Endodermal cell (in vitro differentiated cells): ENCODE data around the gene CLSTN2. TPM values are rescaled to one million over a fixed set of nuclear protein-coding genes. Genes with fewer than 3 reads are reported as not detected.
A peak's percentile ranks its signal among the peaks of the same experiment; 100 is the strongest.

Experiments
- DNase-seq: peaks from one replicate; pipeline ENCODE4 v3.0.0-alpha.2; 2017
- H3K27ac ChIP-seq: 2 replicates; pipeline ENCODE4 v1.5.1; 2013; ENCODE audit warnings: mild to moderate bottlenecking, low read depth, low read length, moderate library complexity
- H3K27me3 ChIP-seq: 2 replicates; pipeline ENCODE4 v1.6.1; 2013; ENCODE audit warnings: mild to moderate bottlenecking, low read length, moderate library complexity; ENCODE audit not compliant: insufficient read depth, control insufficient read depth, poor library complexity, severe bottlenecking
- H3K36me3 ChIP-seq: 2 replicates; pipeline ENCODE4 v1.7.0; 2013; ENCODE audit warnings: mild to moderate bottlenecking, low read length, moderate library complexity; ENCODE audit not compliant: control insufficient read depth, insufficient read depth
- H3K4me1 ChIP-seq: one replicate; pipeline ENCODE4 v1.7.0; 2013; ENCODE audit warnings: low read length; ENCODE audit not compliant: control insufficient read depth, insufficient read depth
- H3K4me3 ChIP-seq: 2 replicates; pipeline ENCODE4 v1.5.1; 2013; ENCODE audit warnings: mild to moderate bottlenecking, low read length, moderate library complexity
- H3K9ac ChIP-seq: 2 replicates; pipeline ENCODE4 v1.6.1; 2013; ENCODE audit warnings: mild to moderate bottlenecking, low read length, moderate library complexity; ENCODE audit not compliant: poor library complexity, severe bottlenecking; ENCODE audit errors: extremely low read depth
- H3K9me3 ChIP-seq: 2 replicates; pipeline ENCODE4 v1.6.1; 2013; ENCODE audit warnings: mild to moderate bottlenecking, low read length, moderate library complexity; ENCODE audit not compliant: control insufficient read depth
- H3K27ac Mint-ChIP-seq: 2 replicates; pipeline ENCODE4 v1.8.0; 2020; ENCODE audit warnings: mixed read lengths
- H3K27me3 Mint-ChIP-seq: 2 replicates; pipeline ENCODE4 v1.8.0; 2021; ENCODE audit warnings: mild to moderate bottlenecking, mixed read lengths; ENCODE audit not compliant: insufficient read depth
- H3K36me3 Mint-ChIP-seq: 2 replicates; pipeline ENCODE4 v1.8.0; 2020; ENCODE audit warnings: low read depth, mixed read lengths
- H3K4me1 Mint-ChIP-seq: 2 replicates; pipeline ENCODE4 v1.8.0; 2020; ENCODE audit warnings: mixed read lengths
- H3K4me3 Mint-ChIP-seq: 2 replicates; pipeline ENCODE4 v1.8.0; 2020; ENCODE audit warnings: mild to moderate bottlenecking, moderate library complexity, mixed read lengths
- H3K9me3 Mint-ChIP-seq: 2 replicates; pipeline ENCODE4 v1.8.0; 2020; ENCODE audit warnings: mild to moderate bottlenecking, mixed read lengths
- CTCF ChIP-seq: fragments of 200-600 bp; sonication (generic); conservative IDR thresholded peaks from 2 replicates; pipeline ENCODE4 v1.5.0; 2021; ENCODE audit warnings: antibody characterized with exemption, mild to moderate bottlenecking
- WGBS, 2 experiments: methylation state at CpG; one replicate each; pipeline versions ENCODE4 v1.1.5 to v1.1.7; 2013; ENCODE audit warnings: missing lambda C conversion rate in 2 of 2, mixed read lengths in 1 of 2; ENCODE audit not compliant: insufficient coverage in 1 of 2, insufficient read length in 1 of 2; 5-methylcytosine and 5-hydroxymethylcytosine counted together
- total RNA-seq, 2 donors: library from RNA; stranded (reverse); fragmentation: NEBNext Ultra II Directional in 1 of 2; extraction: Animal tissue kit (Norgen Biotek cat#: 25700) in 1 of 2; gene quantifications; 2 replicates in 1 of 2; 3 replicates in 1 of 2; pipeline ENCODE4 v1.2.1, GENCODE V29; 2021

CLSTN2 gene
- total RNA-seq, 2 donors from 2014 or later, result 0.13 to 0.42 TPM

- no peaks in the 10 kb centered on the region for H3K27me3 ChIP-seq
- no peaks in the 10 kb centered on the region for H3K9me3 ChIP-seq
- no peak overlapping the region for H3K4me3 ChIP-seq
- peak; percentile 78 for TF ChIP-seq CTCF
- H3K9me3 Mint-ChIP-seq, result no peaks in the 10 kb centered on the region
- peak; percentile 78 for DNase-seq
- H3K4me3 Mint-ChIP-seq, result no peak overlapping the region
- no peaks in the 10 kb centered on the region for H3K4me1 ChIP-seq
- no peaks in the 10 kb centered on the region for H3K36me3 Mint-ChIP-seq
- no peaks in the 10 kb centered on the region for H3K36me3 ChIP-seq
- no peak overlapping the region for H3K27ac Mint-ChIP-seq
- peaks cover 7% of the 10 kb centered on the region for H3K27me3 Mint-ChIP-seq
- WGBS, 2 experiments, result 50 to 57% methylated on average over 2 to 3 of the region's 3 CpGs
- no peak overlapping the region for H3K9ac ChIP-seq
- H3K27ac ChIP-seq, result no peak overlapping the region
- H3K4me1 Mint-ChIP-seq, result no peaks in the 10 kb centered on the region
These were observed 341.7 kb downstream of the CLSTN2 start for GRCh38 chr3:140276703-140277102.

- TF ChIP-seq CTCF, result no peak
- no peaks in the 10 kb centered on the region for H3K27me3 ChIP-seq
- no peaks in the 10 kb centered on the region for H3K4me1 Mint-ChIP-seq
- DNase-seq, result no peak
- H3K9me3 Mint-ChIP-seq, result no peaks in the 10 kb centered on the region
- H3K36me3 Mint-ChIP-seq, result no peaks in the 10 kb centered on the region
- no peak overlapping the region for H3K4me3 ChIP-seq
- peaks cover 7% of the 10 kb centered on the region for H3K27me3 Mint-ChIP-seq
- WGBS, 2 experiments, result 87 to 92% methylated on average over 4 of the region's 4 CpGs
- H3K27ac Mint-ChIP-seq, result no peak overlapping the region
- H3K4me3 Mint-ChIP-seq, result no peak overlapping the region
- H3K9ac ChIP-seq, result no peak overlapping the region
- H3K27ac ChIP-seq, result no peak overlapping the region
- no peaks in the 10 kb centered on the region for H3K9me3 ChIP-seq
- no peaks in the 10 kb centered on the region for H3K4me1 ChIP-seq
- H3K36me3 ChIP-seq, result no peaks in the 10 kb centered on the region
These were observed 342.9 kb downstream of the CLSTN2 start for GRCh38 chr3:140277886-140278285.

- H3K27me3 Mint-ChIP-seq, result peaks cover 7% of the 10 kb centered on the region
- TF ChIP-seq CTCF, result no peak
- H3K9me3 Mint-ChIP-seq, result no peaks in the 10 kb centered on the region
- H3K27ac Mint-ChIP-seq, result no peak overlapping the region
- no peaks in the 10 kb centered on the region for H3K9me3 ChIP-seq
- H3K4me3 ChIP-seq, result no peak overlapping the region
- H3K27me3 ChIP-seq, result no peaks in the 10 kb centered on the region
- no peak overlapping the region for H3K27ac ChIP-seq
- peaks cover 5% of the 10 kb centered on the region for H3K4me1 ChIP-seq
- H3K4me1 Mint-ChIP-seq, result peaks cover 4% of the 10 kb centered on the region
- 89 to 100% methylated on average over 2 to 3 of the region's 3 CpGs for WGBS, 2 experiments
- H3K36me3 Mint-ChIP-seq, result no peaks in the 10 kb centered on the region
- no peaks in the 10 kb centered on the region for H3K36me3 ChIP-seq
- no peak overlapping the region for H3K9ac ChIP-seq
- H3K4me3 Mint-ChIP-seq, result no peak overlapping the region
- DNase-seq, result no peak
These were observed 349.4 kb downstream of the CLSTN2 start for GRCh38 chr3:140284372-140284771.
